Hepatocyte (in vitro differentiated cells): ENCODE data around the gene CTBP2. TPM values are rescaled to one million over a fixed set of nuclear protein-coding genes. Genes with fewer than 3 reads are reported as not detected.

Experiments
- DNase-seq: peaks from one replicate; pipeline ENCODE4 v3.0.0-alpha.2; 2016; ENCODE audit warnings: low spot score
- H2AFZ ChIP-seq: fragments of 200-600 bp; sonication (generic); 2 replicates; pipeline ENCODE4 v1.6.0; 2016; ENCODE audit warnings: antibody characterized with exemption, mild to moderate bottlenecking
- H3K27ac ChIP-seq: fragments of 200-600 bp; sonication (generic); 2 replicates; pipeline ENCODE4 v1.5.1; 2016; ENCODE audit warnings: mild to moderate bottlenecking
- H3K27me3 ChIP-seq: fragments of 200-600 bp; sonication (generic); 2 replicates; pipeline ENCODE4 v1.6.1; 2016
- H3K36me3 ChIP-seq: fragments of 200-600 bp; sonication (generic); replicated peaks from 2 replicates; pipeline ENCODE4 v1.5.1; 2016; ENCODE audit warnings: low read depth; ENCODE audit not compliant: insufficient read depth
- H3K4me1 ChIP-seq: fragments of 200-600 bp; sonication (generic); 2 replicates; pipeline ENCODE4 v1.5.1; 2016; ENCODE audit warnings: mild to moderate bottlenecking, moderate library complexity; ENCODE audit not compliant: insufficient read depth
- H3K4me2 ChIP-seq: fragments of 200-600 bp; sonication (generic); 2 replicates; pipeline ENCODE4 v1.6.0; 2016
- H3K4me3 ChIP-seq: fragments of 200-600 bp; sonication (generic); 2 replicates; pipeline ENCODE4 v1.5.1; 2016; ENCODE audit warnings: mild to moderate bottlenecking
- H3K79me2 ChIP-seq: fragments of 200-600 bp; sonication (generic); 2 replicates; pipeline ENCODE4 v1.6.0; 2017; ENCODE audit warnings: mild to moderate bottlenecking
- H3K9me2 ChIP-seq: fragments of 200-600 bp; sonication (generic); replicated peaks from 2 replicates; pipeline ENCODE4 v1.6.0; 2017; ENCODE audit warnings: mild to moderate bottlenecking; ENCODE audit not compliant: insufficient read depth
- H3K9me3 ChIP-seq: fragments of 200-600 bp; sonication (generic); 2 replicates; pipeline ENCODE4 v1.5.1; 2016; ENCODE audit warnings: low read depth, mild to moderate bottlenecking
- H4K20me1 ChIP-seq: fragments of 200-600 bp; sonication (generic); 2 replicates; pipeline ENCODE4 v1.6.0; 2016; ENCODE audit warnings: mild to moderate bottlenecking; ENCODE audit not compliant: insufficient read depth, poor library complexity, severe bottlenecking
- EZH2 ChIP-seq: fragments of 200-600 bp; sonication (generic); IDR thresholded peaks from 2 replicates; pipeline ENCODE4 v1.6.1; 2016; ENCODE audit warnings: antibody characterized with exemption, mild to moderate bottlenecking, borderline replicate concordance
- EZH2phosphoT487 ChIP-seq: fragments of 200-600 bp; sonication (generic); IDR thresholded peaks from one replicate; pipeline ENCODE4 v1.6.1; 2018; ENCODE audit warnings: antibody characterized with exemption, mild to moderate bottlenecking, low read depth, moderate library complexity; ENCODE audit not compliant: unreplicated experiment, severe bottlenecking
- WGBS: methylation state at CpG from one replicate; pipeline ENCODE4 v1.1.6; 2016; ENCODE audit warnings: low lambda C conversion rate; ENCODE audit errors: missing lambda C conversion rate; 5-methylcytosine and 5-hydroxymethylcytosine counted together
- polyA plus RNA-seq: library from polyadenylated mRNA; unstranded; fragments of >200 nt; fragmentation: Nextera tagmentation; extraction: Ambion mirVana; gene quantifications from 2 replicates; pipeline ENCODE4 v1.2.1, GENCODE V29; 2016
- total RNA-seq: library from RNA; depleted of rRNA; stranded (reverse); fragments of >200 nt; gene quantifications from 2 replicates; pipeline ENCODE4 v1.2.3, GENCODE V29; 2014
- TF ChIP-seq, protein P1 (sequence below): fragments of 200-600 bp; sonication (generic); IDR thresholded peaks from 2 replicates; pipeline ENCODE4 v1.5.1; 2016; ENCODE audit warnings: antibody characterized with exemption, mild to moderate bottlenecking; ENCODE audit not compliant: poor library complexity

Gene CTBP2
- total and polyA plus RNA-seq, 2 experiments from 2014 or later, result 61.3 to 81.0 TPM

DNA sequence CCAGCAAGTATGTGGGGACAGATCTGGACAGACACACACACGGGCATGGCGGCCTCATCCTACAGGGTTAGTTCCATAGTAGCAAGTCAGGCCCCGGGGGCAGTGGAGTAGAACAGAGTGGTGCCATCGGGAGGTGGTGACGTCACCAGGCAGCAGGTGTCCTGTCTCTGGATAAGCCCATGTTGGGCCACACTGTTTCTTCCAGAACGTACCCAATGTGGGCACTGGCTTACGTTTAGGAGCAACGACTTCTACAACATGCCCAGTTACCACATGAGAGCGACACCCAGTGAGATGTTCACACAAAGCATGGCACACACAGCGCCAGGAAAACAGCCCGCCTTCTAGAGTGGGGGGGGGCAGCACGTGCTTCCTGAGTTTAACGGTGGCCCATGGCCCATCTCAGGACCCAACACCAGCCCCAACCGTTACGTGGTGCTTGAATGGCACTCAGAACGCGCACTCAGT, 67.8 kb downstream of the CTBP2 start:
- Histone ChIP-seq H3K36me3 (no peaks in the 10 kb centered on the region), H3K4me1 (peaks cover 19% of the 10 kb centered on the region), H2AFZ (no peak overlapping the region), H3K4me2 (no peak overlapping the region), H4K20me1 (peaks cover 90% of the 10 kb centered on the region), H3K9me3 (no peaks in the 10 kb centered on the region), H3K4me3 (no peak overlapping the region), H3K9me2 (no peaks in the 10 kb centered on the region), H3K79me2 (peaks cover 100% of the 10 kb centered on the region), H3K27me3 (no peaks in the 10 kb centered on the region), H3K27ac (peak overlapping the region; percentile 61)
- TF ChIP-seq, protein P1, sequence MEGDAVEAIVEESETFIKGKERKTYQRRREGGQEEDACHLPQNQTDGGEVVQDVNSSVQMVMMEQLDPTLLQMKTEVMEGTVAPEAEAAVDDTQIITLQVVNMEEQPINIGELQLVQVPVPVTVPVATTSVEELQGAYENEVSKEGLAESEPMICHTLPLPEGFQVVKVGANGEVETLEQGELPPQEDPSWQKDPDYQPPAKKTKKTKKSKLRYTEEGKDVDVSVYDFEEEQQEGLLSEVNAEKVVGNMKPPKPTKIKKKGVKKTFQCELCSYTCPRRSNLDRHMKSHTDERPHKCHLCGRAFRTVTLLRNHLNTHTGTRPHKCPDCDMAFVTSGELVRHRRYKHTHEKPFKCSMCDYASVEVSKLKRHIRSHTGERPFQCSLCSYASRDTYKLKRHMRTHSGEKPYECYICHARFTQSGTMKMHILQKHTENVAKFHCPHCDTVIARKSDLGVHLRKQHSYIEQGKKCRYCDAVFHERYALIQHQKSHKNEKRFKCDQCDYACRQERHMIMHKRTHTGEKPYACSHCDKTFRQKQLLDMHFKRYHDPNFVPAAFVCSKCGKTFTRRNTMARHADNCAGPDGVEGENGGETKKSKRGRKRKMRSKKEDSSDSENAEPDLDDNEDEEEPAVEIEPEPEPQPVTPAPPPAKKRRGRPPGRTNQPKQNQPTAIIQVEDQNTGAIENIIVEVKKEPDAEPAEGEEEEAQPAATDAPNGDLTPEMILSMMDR, result no peak
- TF ChIP-seq EZH2phosphoT487 (no peak), EZH2 (no peak)
- 93% methylated on average over 17 of the region's 17 CpGs for WGBS
- no peak for DNase-seq

DNA sequence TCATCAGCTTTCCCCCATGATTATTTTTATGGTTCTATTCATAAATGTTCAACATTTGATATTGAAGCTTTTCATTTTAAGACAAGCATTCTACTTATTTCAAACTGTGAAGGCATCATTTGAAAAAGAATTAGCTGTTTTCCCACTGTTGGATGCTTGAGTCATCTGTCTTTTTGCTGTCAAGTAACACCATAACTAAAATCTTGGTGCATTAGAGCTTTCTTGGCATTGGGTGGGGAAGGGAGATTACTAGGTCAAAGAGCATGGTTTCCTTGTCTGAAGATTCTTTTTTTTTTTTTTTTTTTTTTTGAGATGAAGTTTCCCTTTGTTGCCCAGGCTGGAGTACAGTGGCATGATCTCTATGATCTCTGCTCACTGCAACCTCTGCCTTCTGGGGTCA, 68.5 kb downstream of the CTBP2 start:
- Histone ChIP-seq H3K4me2 (no peak overlapping the region), H2AFZ (no peak overlapping the region), H3K79me2 (peaks cover 100% of the 10 kb centered on the region), H3K36me3 (no peaks in the 10 kb centered on the region), H3K9me2 (no peaks in the 10 kb centered on the region), H3K9me3 (no peaks in the 10 kb centered on the region), H3K27me3 (no peaks in the 10 kb centered on the region), H3K27ac (no peak overlapping the region), H3K4me1 (peaks cover 19% of the 10 kb centered on the region), H3K4me3 (no peak overlapping the region), H4K20me1 (peaks cover 84% of the 10 kb centered on the region)
- TF ChIP-seq, protein P1, result no peak
- TF ChIP-seq EZH2phosphoT487 (no peak), EZH2 (no peak)
- DNase-seq, result no peak

DNA sequence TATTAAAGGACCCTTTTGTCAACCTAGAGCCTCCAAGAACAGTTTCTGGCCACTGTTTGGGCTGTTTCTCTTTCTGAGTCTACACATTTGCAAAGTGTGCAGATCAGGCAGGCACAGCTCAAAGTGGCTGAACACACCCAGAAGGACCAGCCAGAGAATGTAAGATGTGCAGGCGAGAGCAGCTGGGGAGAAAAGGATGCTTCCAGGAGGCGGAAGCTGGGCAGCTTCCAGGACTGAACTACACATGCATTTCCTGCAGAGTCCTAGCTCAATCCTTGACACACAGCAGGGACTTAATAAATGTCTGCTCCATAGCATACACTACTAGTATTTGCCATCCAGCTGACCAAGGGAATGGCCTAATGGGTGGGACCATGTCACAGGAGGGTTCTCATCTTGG, 70.9 kb downstream of the CTBP2 start:
- peaks cover 84% of the 10 kb centered on the region for H4K20me1 ChIP-seq
- H3K4me1 ChIP-seq, result peaks cover 25% of the 10 kb centered on the region
- 100% methylated on average over 2 of the region's 2 CpGs for WGBS
- DNase-seq, result no peak
- no peak overlapping the region for H2AFZ ChIP-seq
- no peak overlapping the region for H3K4me3 ChIP-seq
- no peak overlapping the region for H3K4me2 ChIP-seq
- no peaks in the 10 kb centered on the region for H3K9me3 ChIP-seq
- no peaks in the 10 kb centered on the region for H3K9me2 ChIP-seq
- no peaks in the 10 kb centered on the region for H3K36me3 ChIP-seq
- peaks cover 100% of the 10 kb centered on the region for H3K79me2 ChIP-seq
- no peak overlapping the region for H3K27ac ChIP-seq
- TF ChIP-seq, protein P1, result no peak
- TF ChIP-seq EZH2, result no peak
- TF ChIP-seq EZH2phosphoT487, result no peak
- H3K27me3 ChIP-seq, result no peaks in the 10 kb centered on the region

DNA sequence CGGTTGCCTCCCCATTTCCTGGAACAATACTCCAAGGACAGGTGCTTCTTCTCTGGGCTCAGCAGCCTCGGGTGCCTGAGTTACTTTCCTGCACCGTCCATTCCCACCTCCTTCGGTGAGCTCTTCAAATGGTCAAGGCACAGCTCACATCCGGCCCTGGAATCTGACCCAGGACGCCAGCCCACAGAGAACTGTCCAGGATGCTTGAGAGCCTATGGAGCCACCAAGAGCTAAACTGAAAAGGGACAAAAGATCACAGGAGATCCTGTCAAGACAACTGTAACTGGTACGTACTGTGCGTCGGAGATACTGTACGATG, 72.5 kb downstream of the CTBP2 start:
- Histone ChIP-seq H3K9me2 (no peaks in the 10 kb centered on the region), H3K9me3 (no peaks in the 10 kb centered on the region), H3K4me1 (peaks cover 14% of the 10 kb centered on the region), H3K27me3 (no peaks in the 10 kb centered on the region), H4K20me1 (peaks cover 84% of the 10 kb centered on the region), H3K4me2 (no peak overlapping the region), H3K79me2 (peaks cover 100% of the 10 kb centered on the region), H3K4me3 (no peak overlapping the region), H2AFZ (no peak overlapping the region), H3K36me3 (no peaks in the 10 kb centered on the region), H3K27ac (no peak overlapping the region)
- no peak for DNase-seq
- TF ChIP-seq EZH2phosphoT487 (no peak), EZH2 (no peak)
- TF ChIP-seq, protein P1, result no peak
- 96% methylated on average over 10 of the region's 10 CpGs for WGBS
